ENCODE results near the gene GNRHR. TPM values are rescaled to one million over a fixed set of nuclear protein-coding genes. Genes with fewer than 3 reads are reported as not detected.
A peak's percentile ranks its signal among the peaks of the same experiment; 100 is the strongest.
"Not testable (repeated sequence)": the region's sequence is repeated elsewhere in the genome, so short reads cannot be mapped to it uniquely, and the experiment has no call there.

GNRHR gene, protein sequence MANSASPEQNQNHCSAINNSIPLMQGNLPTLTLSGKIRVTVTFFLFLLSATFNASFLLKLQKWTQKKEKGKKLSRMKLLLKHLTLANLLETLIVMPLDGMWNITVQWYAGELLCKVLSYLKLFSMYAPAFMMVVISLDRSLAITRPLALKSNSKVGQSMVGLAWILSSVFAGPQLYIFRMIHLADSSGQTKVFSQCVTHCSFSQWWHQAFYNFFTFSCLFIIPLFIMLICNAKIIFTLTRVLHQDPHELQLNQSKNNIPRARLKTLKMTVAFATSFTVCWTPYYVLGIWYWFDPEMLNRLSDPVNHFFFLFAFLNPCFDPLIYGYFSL
- total RNA-seq (2014; rRNA removed; shearing (Covaris generic)), result not detected in 2 replicates
- not detected in 2 replicates for polyA plus RNA-seq (2015; cell fraction: cytosol; rRNA removed)
- not detected in 2 replicates for polyA plus RNA-seq (2015; cell fraction: nucleus; rRNA removed)

DNA sequence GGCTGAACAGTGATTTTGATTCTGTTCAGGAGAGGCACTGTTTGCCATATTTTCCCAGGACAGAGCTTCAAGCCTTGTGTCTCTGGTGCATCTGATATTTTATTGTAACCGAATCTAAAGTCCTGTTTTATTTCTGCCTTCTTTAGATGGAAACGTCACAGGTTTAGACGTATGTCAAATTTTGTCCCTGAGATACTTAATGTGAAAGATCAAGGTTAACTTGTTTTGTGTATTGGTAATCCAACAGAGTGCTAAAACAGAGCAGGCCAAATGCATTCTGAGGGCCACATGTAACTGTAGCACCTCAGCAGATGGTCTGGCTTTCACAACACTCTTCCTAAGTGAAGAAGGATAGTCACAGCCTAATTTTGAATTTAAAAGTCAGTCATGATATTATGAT lies at the start of gene GNRHR:
Gene GNRHR (minus strand): TSS at position 101 of the 400 bp plus-strand sequence. CDS start 53 bp downstream, at position 48.
- in situ Hi-C loops (cut with HindIII; ENCODE audit: low pct_unique_long_range_greater_than_20kb, low sequenced_read_pairs), result no loop called here
- no peak for DNase-seq (ENCODE audit: low read depth, low spot score)

DNA sequence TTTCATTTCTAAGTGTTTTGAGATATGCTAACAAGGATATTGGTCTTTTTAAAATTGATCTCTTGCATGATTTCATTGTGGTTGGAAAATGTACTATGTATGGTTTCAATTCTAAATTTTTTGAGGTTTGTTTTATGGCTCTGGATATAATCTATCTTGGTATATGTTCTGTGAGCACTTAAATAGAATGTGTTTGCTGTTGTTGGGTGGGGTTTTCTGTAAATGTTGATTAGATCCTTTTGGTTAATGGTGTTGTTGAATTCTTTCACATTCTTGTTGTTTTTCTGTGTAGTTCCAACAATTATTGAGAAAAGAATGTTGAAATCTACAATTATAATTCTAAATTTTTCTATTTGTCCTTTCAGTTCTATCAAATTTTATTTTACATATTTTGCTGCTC lies 42.6 kb upstream of the GNRHR start:
- in situ Hi-C loops (cut with HindIII; ENCODE audit: low pct_unique_long_range_greater_than_20kb, low sequenced_read_pairs), result no loop called here
- DNase-seq (ENCODE audit: low read depth, low spot score), result no peak

DNA sequence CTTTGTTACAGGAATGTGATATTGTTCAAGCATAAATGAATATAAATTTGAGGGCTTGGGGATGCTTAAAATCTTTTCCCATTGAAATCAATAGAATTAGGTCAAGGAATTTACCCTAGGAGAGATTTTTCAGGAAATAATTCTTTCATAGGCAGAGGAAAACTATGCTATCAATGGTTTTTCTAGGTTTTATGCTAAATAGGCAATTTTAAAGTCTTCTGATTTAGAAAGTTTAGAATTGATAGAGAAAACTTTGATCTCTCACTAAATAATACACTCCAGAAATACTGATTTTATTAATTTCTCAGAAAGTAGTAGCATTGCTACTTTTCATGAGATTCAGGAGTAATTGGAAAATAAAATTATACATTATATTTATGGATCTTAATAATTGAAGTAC lies 36.5 kb upstream of the GNRHR start:
- DNase-seq (ENCODE audit: low read depth, low spot score), result no peak
- in situ Hi-C loops (cut with HindIII; ENCODE audit: low pct_unique_long_range_greater_than_20kb, low sequenced_read_pairs), result no loop called here

DNA sequence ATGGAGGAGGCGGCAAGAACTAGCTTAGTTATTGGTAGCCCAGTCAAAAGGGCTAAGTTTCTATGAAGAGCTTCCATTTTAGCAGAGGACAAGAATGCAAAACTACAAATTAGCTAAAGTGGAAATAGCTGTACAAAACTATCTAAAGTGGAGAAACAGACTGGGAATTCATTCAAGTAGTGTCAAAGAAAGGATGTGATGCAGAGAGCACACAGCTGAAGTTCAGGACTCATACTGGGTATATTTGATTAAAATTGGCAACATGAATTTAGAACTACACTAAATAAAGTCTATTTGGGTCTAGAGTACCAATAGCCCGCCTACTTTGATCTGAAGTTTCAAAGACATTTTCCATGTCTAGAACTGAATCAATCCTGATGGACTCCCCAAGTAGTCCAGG lies 33.1 kb upstream of the GNRHR start:
- no peak for DNase-seq (ENCODE audit: low read depth, low spot score)
- in situ Hi-C loops (cut with HindIII; ENCODE audit: low pct_unique_long_range_greater_than_20kb, low sequenced_read_pairs), result no loop called here

DNA sequence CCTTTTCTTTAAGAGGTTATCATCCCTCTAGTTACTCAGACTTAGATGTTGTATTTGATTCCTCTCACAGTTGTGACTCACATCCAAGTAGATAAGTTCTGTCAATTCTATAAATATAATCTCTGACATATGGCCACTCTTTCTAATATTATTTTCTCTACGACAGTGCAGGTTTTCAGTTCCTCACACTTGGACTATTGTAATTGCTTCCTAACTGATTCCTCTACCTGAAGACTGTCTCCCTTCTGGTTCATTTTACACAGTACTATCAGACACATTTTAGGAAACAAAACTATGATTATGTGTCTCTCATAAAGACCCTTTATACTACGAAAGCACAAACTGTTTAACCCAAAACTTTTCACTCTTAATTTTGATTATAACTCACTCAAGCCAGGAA lies 31.3 kb upstream of the GNRHR start:
- no peak for DNase-seq (ENCODE audit: low read depth, low spot score)
- in situ Hi-C loops (cut with HindIII; ENCODE audit: low pct_unique_long_range_greater_than_20kb, low sequenced_read_pairs), result no loop called here

DNA sequence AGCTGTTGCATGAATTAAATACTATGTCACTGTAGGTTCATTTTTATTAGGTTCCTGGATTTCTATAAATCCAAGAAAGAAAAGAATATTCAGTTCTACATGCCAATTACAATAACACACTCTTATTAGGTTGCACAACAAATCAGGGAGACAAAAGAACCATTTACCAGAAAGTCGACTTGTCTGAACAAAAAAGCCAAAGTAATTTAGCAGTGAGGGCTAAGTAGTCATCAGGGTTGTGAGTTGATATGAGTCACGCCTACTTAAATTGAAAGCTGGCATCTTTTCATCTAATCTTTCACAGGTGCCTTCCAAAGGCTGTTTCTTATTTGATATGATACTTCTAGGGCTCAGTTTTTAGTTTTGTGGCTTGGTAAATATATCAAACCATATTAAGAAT lies 25.4 kb upstream of the GNRHR start:
- DNase-seq (ENCODE audit: low read depth, low spot score), result peak; percentile 66
- in situ Hi-C loops (cut with HindIII; ENCODE audit: low pct_unique_long_range_greater_than_20kb, low sequenced_read_pairs), result no loop called here

DNA sequence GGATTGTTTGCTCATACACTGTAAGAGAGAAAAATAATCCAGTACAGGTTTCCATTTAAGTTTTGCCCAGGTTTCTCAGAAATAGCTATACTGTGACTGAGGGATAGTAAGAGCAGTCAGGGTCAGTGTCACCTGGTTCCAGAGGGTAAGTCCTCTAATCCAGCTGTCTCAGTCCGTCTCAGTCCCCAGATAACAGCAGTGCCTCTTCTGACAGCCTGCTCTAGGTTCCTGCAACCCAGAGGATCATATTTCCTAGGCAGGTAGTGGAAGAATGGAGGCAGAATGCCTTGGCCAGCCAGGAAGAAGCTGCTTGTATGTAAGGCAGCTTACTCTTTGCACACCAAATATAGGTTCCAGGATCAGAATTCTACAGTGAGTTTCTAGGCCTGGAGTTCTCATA lies 22.6 kb upstream of the GNRHR start:
- DNase-seq (ENCODE audit: low read depth, low spot score), result no peak
- in situ Hi-C loops (cut with HindIII; ENCODE audit: low pct_unique_long_range_greater_than_20kb, low sequenced_read_pairs), result no loop called here

DNA sequence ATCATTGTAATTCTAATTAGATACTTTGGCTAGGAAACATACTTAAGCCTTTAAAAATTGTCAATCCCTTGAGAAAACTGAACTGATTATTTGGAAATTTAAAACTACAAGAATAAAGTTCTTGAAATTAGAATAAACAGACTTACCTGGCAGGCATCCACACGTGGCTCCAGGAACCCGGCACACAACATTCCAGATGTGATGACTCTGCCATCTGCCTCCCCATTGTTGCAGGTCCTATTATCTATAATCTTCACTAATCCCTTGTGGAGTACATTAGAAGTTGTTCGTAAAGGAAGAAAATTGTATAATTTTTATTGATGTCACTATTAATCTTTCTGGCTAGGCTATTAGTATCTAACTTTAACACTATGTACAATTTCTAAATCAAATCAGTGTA lies 16.2 kb upstream of the GNRHR start:
- in situ Hi-C loops (cut with HindIII; ENCODE audit: low pct_unique_long_range_greater_than_20kb, low sequenced_read_pairs), result no loop called here
- no peak for DNase-seq (ENCODE audit: low read depth, low spot score)

DNA sequence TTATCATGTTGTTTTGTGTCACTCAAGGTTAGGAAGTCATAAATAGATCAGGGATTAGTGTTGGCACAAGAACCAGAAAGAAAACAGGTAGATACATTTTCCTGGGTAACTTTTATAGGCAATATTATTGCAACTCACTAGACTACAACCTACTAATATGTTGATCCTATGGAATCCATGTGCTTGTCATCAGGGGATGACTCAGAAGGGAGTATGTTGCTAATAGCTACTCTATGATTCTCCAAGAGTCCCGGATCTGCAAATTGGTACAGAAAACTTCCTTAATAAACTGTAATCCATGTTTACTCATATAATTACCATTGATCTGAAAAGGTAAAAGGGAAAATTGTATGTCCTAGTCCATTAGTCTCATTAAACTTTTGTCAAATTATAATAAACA lies 11.7 kb upstream of the GNRHR start:
- in situ Hi-C loops (cut with HindIII; ENCODE audit: low pct_unique_long_range_greater_than_20kb, low sequenced_read_pairs), result no loop called here
- no peak for DNase-seq (ENCODE audit: low read depth, low spot score)

DNA sequence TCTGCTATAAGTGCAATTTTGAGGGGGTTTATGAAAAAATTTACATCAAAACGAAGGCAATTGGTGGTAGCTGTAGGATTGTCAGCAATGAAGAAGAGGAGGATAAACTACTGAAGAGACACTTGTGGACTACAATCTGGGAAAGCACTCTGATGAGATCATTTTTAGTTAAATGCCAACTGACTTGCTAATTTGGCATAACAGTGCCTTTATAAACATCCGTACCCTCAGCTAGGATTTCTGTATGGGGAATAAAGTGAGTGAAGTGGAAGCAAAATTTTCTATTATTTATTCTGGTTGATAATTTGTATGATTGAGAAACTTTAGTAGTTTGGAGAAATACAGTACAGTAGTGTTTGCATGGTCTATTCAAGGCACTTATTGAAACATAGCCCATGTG lies 11.2 kb upstream of the GNRHR start:
- no peak for DNase-seq (ENCODE audit: low read depth, low spot score)
- in situ Hi-C loops (cut with HindIII; ENCODE audit: low pct_unique_long_range_greater_than_20kb, low sequenced_read_pairs), result no loop called here

DNA sequence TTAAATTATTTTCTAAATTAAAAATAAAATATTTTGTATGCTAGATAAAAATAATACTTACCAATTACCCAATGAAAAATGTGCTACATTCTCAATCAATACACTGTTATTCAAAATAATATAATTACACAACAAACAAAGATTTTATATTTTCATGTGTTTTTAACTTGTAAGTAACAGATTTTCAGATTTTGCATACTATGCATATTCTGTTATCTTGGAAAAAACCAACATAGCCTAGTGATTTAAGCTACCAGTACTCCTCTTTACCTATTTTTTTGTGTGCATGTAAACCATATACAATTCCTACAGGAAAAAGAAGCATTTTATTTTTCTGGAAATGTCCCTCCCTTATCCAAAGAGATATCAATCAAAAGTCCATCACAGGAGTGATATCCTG lies 10.0 kb upstream of the GNRHR start:
- in situ Hi-C loops (cut with HindIII; ENCODE audit: low pct_unique_long_range_greater_than_20kb, low sequenced_read_pairs), result no loop called here
- no peak for DNase-seq (ENCODE audit: low read depth, low spot score)

DNA sequence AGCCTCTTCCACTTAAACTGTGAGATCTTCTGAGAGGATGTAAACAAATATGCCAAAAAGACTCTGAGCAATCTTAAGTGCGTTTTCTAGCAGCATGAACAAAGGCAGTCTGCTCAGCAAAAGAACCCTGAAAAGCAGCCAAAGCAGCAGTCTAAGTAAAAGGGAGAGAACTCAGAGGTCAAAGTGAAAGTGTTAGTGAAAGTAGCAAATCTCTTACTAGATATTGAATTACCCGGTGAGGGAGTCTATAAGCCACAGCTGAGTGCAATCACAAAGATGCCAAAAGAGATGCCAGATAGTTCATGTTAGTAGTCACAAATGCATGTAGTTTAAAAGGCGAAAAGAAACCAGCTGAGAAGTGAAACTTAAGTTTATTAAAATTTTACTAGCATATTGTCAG lies 7.9 kb upstream of the GNRHR start:
- DNase-seq (ENCODE audit: low read depth, low spot score), result no peak
- in situ Hi-C loops (cut with HindIII; ENCODE audit: low pct_unique_long_range_greater_than_20kb, low sequenced_read_pairs), result no loop called here

DNA sequence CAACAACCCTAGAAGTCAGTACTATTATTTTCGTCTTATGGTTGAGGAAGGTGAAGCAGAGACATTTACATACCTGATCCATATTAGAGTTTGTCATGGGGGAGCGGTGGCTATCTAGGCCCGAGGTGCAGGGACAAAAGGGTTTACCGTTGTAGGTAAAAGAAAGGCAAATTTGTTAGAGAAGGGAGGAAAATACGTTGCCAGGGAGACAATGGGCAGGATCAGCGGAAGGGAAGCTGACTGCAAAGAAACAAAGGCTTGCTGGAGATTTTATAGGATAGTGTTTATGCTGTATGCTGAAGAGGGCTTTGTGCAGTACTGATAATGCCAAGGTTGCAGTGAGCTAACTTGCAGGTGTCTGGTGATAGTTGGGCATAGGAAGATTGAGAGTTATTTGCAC lies 2.8 kb upstream of the GNRHR start:
- not testable (repeated sequence) for DNase-seq (ENCODE audit: low read depth, low spot score)

DNA sequence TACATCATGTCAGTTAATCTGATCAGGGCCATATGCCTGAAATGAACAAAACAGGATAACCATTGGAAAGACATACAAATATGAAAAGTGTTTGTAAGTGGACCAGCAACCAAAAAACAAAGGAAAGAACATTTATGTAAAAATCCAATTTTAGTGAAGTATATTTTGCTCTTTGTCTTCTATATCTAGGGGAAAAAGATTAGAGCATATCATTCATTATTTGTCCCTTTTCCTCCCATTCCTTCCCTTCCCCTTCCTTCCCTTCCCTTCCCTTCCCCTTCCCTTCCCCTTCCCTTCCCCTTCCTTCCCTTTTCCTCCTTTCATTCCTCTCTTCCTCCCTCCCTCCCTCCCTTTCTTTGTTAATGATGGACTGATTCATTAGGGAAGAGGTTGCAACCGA lies 1.8 kb upstream of the GNRHR start:
- in situ Hi-C loops (cut with HindIII; ENCODE audit: low pct_unique_long_range_greater_than_20kb, low sequenced_read_pairs), result no loop called here
- no peak for DNase-seq (ENCODE audit: low read depth, low spot score)

More for the DNA sequence above, 2.8 kb upstream of the GNRHR start:
- in situ Hi-C loops (cut with HindIII; ENCODE audit: low pct_unique_long_range_greater_than_20kb, low sequenced_read_pairs), result not testable (repeated sequence)

DNA sequence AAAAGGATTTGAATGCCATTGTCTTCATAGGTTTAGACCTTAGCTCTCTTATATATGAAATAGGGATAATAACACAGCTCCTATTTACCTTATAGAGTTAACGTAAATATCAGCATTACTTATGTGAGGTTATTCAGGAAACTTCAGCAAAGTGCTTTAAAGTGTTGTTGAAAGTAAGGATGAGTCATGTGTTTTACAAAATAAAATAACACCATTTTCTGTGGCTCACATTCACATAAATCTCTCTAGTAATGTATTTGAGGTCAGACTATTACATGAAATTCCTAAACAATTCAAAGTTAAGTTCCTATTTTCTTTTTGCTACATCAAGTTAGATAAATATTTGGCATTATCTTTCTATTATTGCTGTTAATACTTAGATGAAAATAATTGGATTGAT lies 2.9 kb downstream of the GNRHR start:
- in situ Hi-C loops (cut with HindIII; ENCODE audit: low pct_unique_long_range_greater_than_20kb, low sequenced_read_pairs), result no loop called here
- no peak for DNase-seq (ENCODE audit: low read depth, low spot score)

DNA sequence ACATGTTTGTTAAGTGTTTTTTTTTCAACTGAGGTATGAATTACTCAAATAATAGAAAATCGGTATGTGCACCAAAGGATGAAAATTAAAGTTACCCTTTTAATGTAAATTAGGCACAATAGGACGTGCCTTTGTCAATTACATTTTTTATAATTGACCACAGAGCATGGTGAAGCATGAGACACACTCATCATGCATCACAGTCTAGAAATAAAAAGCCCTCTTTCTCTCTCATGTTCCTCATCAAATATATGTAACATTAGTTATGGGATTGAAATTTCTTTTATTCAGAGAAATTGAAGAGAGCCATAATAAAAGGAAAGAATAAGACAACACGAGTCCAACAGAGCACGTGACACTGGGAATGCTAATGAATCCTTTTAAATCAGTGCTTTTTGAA lies 3.5 kb downstream of the GNRHR start:
- peak; percentile 3 for DNase-seq (ENCODE audit: low read depth, low spot score)
- in situ Hi-C loops (cut with HindIII; ENCODE audit: low pct_unique_long_range_greater_than_20kb, low sequenced_read_pairs), result no loop called here

DNA sequence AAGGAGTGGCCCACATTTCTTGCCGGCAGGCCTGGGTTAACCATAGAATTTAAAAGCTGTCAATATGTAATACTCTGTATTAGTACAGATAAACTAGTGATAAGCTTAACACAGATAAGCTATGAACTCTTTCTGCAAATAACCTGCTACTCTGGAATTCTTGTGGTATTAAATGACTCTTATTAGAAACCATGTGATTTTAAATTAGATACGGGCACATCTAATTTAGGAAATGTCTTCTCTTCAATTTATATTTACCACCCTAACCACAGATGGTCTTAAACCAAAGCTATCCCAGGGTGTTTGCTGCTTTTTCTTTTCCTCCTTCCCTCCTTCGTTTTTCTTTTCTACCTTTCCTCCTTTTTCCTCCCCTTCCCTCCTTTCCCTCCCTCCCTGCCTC lies 4.9 kb downstream of the GNRHR start:
- in situ Hi-C loops (cut with HindIII; ENCODE audit: low pct_unique_long_range_greater_than_20kb, low sequenced_read_pairs), result no loop called here
- DNase-seq (ENCODE audit: low read depth, low spot score), result no peak

DNA sequence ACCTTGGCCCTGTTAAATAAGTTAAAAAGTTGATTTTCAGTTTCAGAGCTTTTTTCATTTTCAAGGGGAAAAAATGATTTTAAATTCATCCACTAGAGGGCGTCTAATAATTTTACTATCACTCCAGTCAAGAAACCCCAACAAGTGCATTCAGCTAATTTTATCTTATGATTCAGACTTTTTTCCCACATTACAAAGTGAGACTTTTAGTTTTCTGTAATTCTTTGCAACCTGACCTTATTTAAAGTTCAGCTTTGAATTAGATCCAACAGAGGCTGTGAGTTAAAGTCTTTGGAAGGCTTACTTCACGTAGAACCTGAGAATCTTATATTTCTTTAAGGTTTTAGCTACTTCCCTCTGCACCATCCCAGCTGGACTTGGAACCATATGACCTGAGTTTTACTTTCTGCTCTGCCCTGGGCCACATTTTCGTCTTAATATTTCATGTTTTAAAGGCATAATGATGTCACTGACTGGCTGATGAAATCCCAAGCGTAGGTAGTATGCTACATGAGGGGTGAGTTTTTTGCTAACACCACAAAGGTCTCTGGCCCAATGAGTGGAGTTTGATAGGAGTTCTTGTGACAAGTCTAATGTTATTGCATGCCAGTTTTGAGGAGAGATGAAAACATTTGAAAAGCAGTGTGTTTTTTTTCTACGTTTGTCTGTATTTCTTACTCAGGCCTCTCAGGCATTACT lies 7.2 kb downstream of the GNRHR start:
- in situ Hi-C loops (cut with HindIII; ENCODE audit: low pct_unique_long_range_greater_than_20kb, low sequenced_read_pairs), result no loop called here
- peak; percentile 53 for DNase-seq (ENCODE audit: low read depth, low spot score)
